NCI-H82 treated with DMSO at 0.1 percent for 48 hours (cell line): ENCODE results near the gene CLIP2.
"Not testable (repeated sequence)": the region's sequence is repeated elsewhere in the genome, so short reads cannot be mapped to it uniquely, and the experiment has no call there.

Experiments
- DNase-seq: peaks from one replicate; lab custom pipeline; 2025; ENCODE audit not compliant: unreplicated experiment; lab: John Stamatoyannopoulos, UW

CLIP2 gene

GRCh38 chr7:74401137-74401859 lies 112.1 kb downstream of the CLIP2 start:
- peak; percentile 31 for DNase-seq

GRCh38 chr7:74402668-74403067 lies 113.5 kb downstream of the CLIP2 start:
- DNase-seq: not testable (repeated sequence)

DNA sequence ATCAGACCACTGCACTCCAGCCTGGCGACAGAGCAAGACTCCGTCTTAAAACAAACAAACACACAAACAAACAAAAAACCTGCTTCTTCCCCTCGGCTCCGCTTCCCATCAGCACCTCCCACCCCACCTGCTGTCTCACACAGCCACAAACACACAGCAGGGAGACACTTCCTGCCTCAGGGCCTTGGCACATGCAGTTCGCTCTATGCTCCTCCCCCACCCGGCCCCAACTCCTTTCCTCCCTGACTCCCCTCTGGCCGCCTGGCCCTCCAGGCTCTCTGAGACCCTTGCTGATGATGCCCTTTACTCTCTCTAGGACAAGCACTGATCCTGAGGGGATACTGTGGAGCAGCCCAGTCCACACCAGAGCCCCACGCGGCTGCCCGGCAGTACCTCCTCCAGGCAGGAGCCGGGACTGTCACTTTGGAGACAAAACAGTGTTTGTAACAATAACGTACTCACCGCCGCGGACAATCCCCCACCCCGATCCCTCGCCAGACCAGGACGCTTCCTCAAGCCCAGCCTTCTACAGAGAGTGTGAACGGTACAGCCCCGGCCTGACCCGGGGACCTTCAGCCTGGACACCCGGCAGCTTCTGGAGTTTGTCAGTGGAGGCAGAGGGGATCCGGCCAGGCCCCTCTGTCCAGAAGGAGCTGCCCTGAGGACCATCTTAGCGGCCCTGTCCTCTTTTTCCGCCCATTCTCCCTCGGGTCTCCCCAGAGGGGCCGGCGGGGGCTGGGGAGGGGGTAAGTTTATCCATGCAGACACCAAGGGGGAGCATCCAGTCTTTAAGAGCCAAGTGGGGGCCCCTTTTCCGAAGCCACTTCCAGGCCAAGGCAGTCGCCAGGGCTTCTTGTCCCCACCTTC lies 114.5 kb downstream of the CLIP2 start:
- DNase-seq: no peak

DNA sequence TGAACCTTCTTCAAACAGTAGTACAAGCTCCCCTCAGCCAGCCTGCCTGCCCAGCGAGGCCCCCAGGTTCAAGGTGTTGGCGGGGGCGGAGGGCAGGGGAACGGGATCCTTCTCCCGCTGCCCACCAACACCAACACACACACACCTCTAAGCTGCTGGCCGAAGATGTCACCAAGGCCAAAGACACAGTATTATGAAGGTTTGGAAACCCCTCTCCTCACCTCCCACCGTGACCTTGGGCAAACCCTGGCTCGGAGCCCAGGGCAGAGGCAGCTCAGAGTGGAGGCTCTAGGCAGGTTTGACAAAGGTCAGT lies 115.1 kb downstream of the CLIP2 start:
- DNase-seq: no peak

DNA sequence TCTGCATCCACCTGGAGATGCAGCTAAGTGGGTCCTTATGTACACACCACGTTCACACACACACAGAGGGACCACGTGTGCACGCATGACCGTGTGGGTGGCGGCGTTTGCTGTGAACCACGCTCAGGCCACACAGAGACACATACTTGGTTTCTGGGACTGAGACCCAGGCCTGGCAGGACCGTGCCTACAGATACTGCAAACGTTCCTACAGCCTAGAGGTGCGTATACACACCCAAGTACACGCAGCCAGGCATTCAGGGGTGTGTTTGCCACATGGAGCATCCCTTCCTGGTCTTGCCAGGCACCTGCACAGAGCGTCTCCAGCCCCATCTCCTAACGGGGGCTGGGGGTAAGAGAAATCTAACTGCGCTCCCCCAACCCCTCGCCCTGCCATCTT lies 115.5 kb downstream of the CLIP2 start:
- DNase-seq: no peak

- DNase-seq: peak; percentile 23
Measured at GRCh38 chr7:74405191-74405898, 116.1 kb downstream of the CLIP2 start.

GRCh38 chr7:74405899-74406512 lies 116.8 kb downstream of the CLIP2 start:
- DNase-seq: no peak

DNA sequence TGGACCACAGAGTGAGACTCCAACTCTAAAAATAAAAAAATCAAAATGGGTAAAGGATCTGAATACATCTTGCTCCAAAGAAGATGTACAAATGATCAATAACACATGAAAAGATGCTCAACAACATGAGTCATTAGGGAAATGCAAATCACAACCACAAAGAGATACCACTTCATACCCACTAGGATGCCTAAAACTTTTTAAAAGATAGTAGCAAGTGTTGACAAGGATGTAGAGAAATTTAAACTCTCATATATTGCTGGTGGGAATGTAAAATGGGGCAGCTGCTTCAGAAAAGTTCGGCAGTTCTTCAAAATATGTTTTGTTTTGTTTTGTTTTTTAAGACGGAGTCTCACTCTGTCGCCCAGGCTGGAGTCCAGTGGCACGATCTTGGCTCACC lies 118.8 kb downstream of the CLIP2 start:
- no peak for DNase-seq

GRCh38 chr7:74409571-74409970 lies 120.4 kb downstream of the CLIP2 start:
- no peak for DNase-seq

- DNase-seq: no peak
Measured at GRCh38 chr7:74410772-74411171, 121.6 kb downstream of the CLIP2 start.

- DNase-seq: not testable (repeated sequence)
Measured at GRCh38 chr7:74411571-74411970, 122.4 kb downstream of the CLIP2 start.

DNA sequence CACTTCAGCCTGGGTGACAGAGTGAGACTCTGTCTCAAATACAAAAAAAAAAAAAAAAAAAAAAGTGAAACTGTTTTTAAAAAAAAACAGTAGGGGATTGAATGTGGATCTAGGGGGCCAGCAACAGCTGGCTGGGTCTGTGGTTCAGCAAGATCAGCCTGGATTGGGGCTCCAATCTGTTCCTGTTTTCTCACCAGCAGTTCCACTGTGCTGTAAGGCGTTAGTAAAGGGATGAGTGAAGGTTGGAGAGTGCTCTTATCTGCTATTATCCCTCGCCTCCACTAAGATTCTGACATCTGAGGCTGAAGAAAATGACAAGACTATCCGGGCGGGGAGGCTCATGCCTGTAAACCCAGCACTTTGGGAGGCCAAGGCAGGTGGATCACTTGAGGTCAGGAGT lies 122.8 kb downstream of the CLIP2 start:
- DNase-seq: peak; percentile 46

DNA sequence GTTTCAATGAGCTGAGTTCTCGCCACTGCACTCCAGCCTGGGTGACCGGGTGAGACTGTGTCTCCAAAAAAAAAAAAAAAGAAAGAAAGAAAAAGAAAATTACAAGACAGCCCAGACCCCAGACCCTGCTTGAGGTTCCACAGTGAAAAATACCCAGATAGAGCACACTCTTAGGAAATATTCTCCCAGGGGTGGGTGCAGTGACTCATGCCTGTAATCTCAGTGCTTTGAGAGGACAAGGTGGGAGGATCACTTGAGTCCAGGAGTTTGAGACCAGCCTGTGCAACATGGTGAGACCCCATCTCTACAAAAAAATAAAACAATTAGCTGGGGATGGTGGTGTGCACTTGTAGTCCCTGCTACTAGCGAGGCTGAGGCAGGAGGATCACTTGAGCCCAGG lies 123.4 kb downstream of the CLIP2 start:
- no peak for DNase-seq

GRCh38 chr7:74414595-74415333 lies 125.6 kb downstream of the CLIP2 start:
- DNase-seq: not testable (repeated sequence)

DNA sequence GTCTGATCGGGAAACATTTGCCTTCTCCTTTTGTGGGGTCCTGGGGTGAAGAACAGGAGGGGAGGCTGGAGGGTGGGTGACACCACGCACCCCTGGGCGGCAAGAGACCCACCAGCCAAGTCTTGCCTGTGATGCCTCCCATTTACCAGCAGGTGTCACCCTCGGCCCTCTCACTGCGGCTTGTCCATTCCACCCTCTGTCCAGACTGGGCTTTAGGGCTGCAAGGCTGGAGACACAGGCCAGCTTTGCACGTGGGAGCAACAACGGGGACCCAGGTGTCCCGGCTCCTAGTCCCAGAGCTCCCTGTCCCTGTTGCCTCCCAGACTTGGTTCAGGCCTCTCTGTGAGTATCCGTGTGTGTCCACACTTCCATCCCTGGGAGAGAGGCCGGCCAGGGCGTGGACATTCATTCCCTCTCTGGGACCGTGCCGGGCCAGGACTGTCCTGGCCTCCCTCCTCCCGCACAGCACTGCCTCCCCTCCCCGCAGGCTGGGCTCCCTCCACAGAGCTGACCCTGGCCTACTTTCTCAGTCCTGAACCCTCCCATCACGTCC lies 128.3 kb downstream of the CLIP2 start:
- no peak for DNase-seq

GRCh38 chr7:74418076-74418475 lies 128.9 kb downstream of the CLIP2 start:
- no peak for DNase-seq

DNA sequence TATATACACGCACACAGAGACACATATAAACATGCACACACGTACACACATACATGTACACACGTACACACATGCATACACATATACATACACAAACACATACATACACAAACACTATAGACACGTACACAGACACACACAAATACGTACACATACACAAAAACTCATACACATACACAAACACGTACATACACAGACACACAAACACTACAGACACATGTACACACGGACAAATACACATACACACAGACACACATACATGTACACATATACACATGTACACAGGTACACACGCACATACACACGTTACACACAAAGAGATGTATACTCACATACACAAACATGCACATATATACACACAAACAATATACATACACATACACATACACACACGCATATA lies 129.3 kb downstream of the CLIP2 start:
- no peak for DNase-seq

- DNase-seq: not testable (repeated sequence)
Measured at GRCh38 chr7:74419232-74419631, 130.0 kb downstream of the CLIP2 start.

GRCh38 chr7:74420006-74420405 lies 130.8 kb downstream of the CLIP2 start:
- DNase-seq: no peak

DNA sequence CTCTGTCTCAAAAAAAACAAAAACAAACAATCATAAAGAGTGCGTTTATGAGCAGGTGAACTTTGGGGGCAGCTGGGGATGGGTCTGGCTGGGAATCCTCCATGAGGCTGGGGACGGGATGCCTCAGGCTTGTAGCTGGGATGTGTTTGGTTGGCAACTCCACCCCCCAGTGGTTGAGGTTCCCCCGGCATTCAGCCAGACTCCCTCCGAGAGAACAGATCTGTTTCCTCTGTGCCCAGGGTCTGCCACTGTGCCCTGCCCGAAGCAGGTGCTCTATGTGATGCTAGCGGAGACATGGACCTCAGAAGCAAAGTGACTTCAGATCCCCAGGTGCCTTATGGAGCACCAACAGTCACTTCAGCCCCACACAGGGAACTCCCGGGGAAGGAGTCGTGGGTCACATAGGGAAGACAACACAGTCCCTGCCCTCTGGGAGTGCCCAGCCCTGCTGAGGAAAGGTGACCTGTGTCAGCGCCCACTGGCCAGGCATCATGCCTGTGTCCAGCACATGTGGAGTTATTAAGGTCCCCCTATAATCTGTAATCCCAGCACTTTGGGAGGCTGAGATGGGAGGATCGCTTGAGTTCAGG lies 135.2 kb downstream of the CLIP2 start:
- no peak for DNase-seq
